ENCODE data around the gene RHNO1.

Gene RHNO1

GRCh38 chr12:2902272-2902880 lies 25.4 kb downstream of the RHNO1 start:
- no peak for DNase-seq (ENCODE audit: low read depth)

GRCh38 chr12:2904260-2904659 lies 27.2 kb downstream of the RHNO1 start:
- DNase-seq (ENCODE audit: low read depth) = no peak

GRCh38 chr12:2912216-2912575 lies 35.2 kb downstream of the RHNO1 start:
- DNase-seq (ENCODE audit: low read depth) = no peak

- DNase-seq (ENCODE audit: low read depth) = no peak
Observed at GRCh38 chr12:2919249-2919648, 42.2 kb downstream of the RHNO1 start.

GRCh38 chr12:2922329-2922728 lies 45.3 kb downstream of the RHNO1 start:
- no peak for DNase-seq (ENCODE audit: low read depth)

- no peak for DNase-seq (ENCODE audit: low read depth)
Observed at GRCh38 chr12:2923057-2923456, 46.0 kb downstream of the RHNO1 start.

- DNase-seq (ENCODE audit: low read depth) = no peak
Observed at GRCh38 chr12:2924019-2924418, 47.0 kb downstream of the RHNO1 start.

GRCh38 chr12:2925322-2925995 lies 48.4 kb downstream of the RHNO1 start:
- no peak for DNase-seq (ENCODE audit: low read depth)

GRCh38 chr12:2930865-2931264 lies 53.8 kb downstream of the RHNO1 start:
- DNase-seq (ENCODE audit: low read depth) = no peak

- no peak for DNase-seq (ENCODE audit: low read depth)
Observed at GRCh38 chr12:2933586-2933985, 56.6 kb downstream of the RHNO1 start.

- no peak for DNase-seq (ENCODE audit: low read depth)
Observed at GRCh38 chr12:2934371-2934770, 57.3 kb downstream of the RHNO1 start.

GRCh38 chr12:2936301-2936700 lies 59.3 kb downstream of the RHNO1 start:
- DNase-seq (ENCODE audit: low read depth) = no peak

- DNase-seq (ENCODE audit: low read depth) = no peak
Observed at GRCh38 chr12:2937500-2937899, 60.5 kb downstream of the RHNO1 start.

Data from non-pigmented ciliary epithelial cell (primary cell).